Superior temporal gyrus (tissue), 1 donor: ENCODE results near the gene KCNT1.

ENCODE experiments used
- DNase-seq: peaks from one replicate; pipeline ENCODE4 v3.0.0-alpha.2; 2016; ENCODE audit errors: extremely low spot score

The KCNT1 gene

GRCh38 chr9:135726138-135726853, 24.3 kb downstream of the KCNT1 start:
- no peak for DNase-seq

- no peak for DNase-seq
These were observed 25.4 kb downstream of the KCNT1 start for GRCh38 chr9:135727257-135727875.

- DNase-seq: no peak
These were observed 26.6 kb downstream of the KCNT1 start for GRCh38 chr9:135728436-135729110.

- no peak for DNase-seq
These were observed 27.5 kb downstream of the KCNT1 start for GRCh38 chr9:135729480-135729879.

GRCh38 chr9:135731454-135731853, 29.5 kb downstream of the KCNT1 start:
- no peak for DNase-seq

GRCh38 chr9:135732569-135733257, 30.7 kb downstream of the KCNT1 start:
- no peak for DNase-seq

- DNase-seq: no peak
These were observed 32.7 kb downstream of the KCNT1 start for GRCh38 chr9:135734616-135735144.

- no peak for DNase-seq
These were observed 34.4 kb downstream of the KCNT1 start for GRCh38 chr9:135736272-135736978.

- DNase-seq: no peak
These were observed 35.2 kb downstream of the KCNT1 start for GRCh38 chr9:135736979-135737839.

- no peak for DNase-seq
These were observed 36.0 kb downstream of the KCNT1 start for GRCh38 chr9:135737840-135738521.

GRCh38 chr9:135739271-135740220, 37.6 kb downstream of the KCNT1 start:
- no peak for DNase-seq

GRCh38 chr9:135741276-135742219, 39.6 kb downstream of the KCNT1 start:
- DNase-seq: no peak

GRCh38 chr9:135743021-135743420, 41.0 kb downstream of the KCNT1 start:
- DNase-seq: no peak

GRCh38 chr9:135743546-135744332, 41.8 kb downstream of the KCNT1 start:
- DNase-seq: no peak

- no peak for DNase-seq
These were observed 42.5 kb downstream of the KCNT1 start for GRCh38 chr9:135744333-135745070.

GRCh38 chr9:135745189-135745588, 43.2 kb downstream of the KCNT1 start:
- no peak for DNase-seq
